Neural progenitor cell (in vitro differentiated cells): ENCODE data around the gene AP4M1.

Source experiments
- EZH2 ChIP-seq: fragments of 200-600 bp; sonication (generic); IDR thresholded peaks from 2 replicates; pipeline ENCODE4 v1.6.1; 2017; ENCODE audit warnings: antibody characterized with exemption, mild to moderate bottlenecking, moderate library complexity
- EZH2phosphoT487 ChIP-seq: fragments of 200-600 bp; sonication (generic); IDR thresholded peaks from 2 replicates; pipeline ENCODE4 v1.6.1; 2017; ENCODE audit warnings: antibody characterized with exemption
- TF ChIP-seq, protein P1 (sequence below): fragments of 200-600 bp; sonication (generic); IDR thresholded peaks from 2 replicates; pipeline ENCODE4 v1.5.1; 2017; ENCODE audit warnings: antibody characterized with exemption, mild to moderate bottlenecking

DNA sequence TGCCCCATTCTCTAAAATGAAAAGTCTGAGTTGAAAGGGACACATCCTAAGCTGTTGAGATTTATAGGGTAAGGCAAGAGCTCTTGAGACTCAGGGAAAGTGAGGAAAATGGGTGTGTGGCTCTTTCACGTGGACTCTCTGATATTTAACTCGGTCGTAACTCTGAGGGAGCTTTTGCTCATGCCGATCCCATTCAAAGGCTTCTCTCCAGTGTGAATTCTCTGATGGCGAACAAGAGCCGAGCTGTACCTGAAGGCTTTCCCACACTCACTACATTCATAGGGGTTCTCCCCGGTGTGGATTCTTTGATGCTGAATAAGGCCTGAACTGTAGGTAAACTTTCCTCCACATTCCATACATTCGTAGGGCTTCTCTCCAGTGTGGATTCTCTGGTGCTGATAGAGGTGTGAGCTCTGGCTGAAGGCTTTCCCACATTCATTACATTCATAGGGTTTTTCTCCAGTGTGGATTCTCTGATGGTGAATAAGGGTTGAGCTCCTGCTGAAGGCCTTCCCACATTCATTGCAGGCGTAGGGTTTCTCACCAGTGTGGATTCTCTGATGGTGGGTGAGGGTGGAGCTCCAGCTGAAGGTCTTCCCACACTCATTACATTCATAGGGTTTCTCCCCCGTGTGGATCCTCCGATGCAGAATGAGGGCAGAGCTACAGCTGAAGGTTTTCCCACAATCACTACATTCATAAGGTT lies 30.3 kb upstream of the AP4M1 start:
- TF ChIP-seq, protein P1, sequence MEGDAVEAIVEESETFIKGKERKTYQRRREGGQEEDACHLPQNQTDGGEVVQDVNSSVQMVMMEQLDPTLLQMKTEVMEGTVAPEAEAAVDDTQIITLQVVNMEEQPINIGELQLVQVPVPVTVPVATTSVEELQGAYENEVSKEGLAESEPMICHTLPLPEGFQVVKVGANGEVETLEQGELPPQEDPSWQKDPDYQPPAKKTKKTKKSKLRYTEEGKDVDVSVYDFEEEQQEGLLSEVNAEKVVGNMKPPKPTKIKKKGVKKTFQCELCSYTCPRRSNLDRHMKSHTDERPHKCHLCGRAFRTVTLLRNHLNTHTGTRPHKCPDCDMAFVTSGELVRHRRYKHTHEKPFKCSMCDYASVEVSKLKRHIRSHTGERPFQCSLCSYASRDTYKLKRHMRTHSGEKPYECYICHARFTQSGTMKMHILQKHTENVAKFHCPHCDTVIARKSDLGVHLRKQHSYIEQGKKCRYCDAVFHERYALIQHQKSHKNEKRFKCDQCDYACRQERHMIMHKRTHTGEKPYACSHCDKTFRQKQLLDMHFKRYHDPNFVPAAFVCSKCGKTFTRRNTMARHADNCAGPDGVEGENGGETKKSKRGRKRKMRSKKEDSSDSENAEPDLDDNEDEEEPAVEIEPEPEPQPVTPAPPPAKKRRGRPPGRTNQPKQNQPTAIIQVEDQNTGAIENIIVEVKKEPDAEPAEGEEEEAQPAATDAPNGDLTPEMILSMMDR, result no peak
- TF ChIP-seq EZH2 (no peak), EZH2phosphoT487 (no peak)
